GM21717 (cell line): ENCODE results near the gene NUP50.

Source experiments
- ATAC-seq: cut with Tn5 transposase; IDR thresholded peaks from one replicate; pipeline ENCODE4 v1.9.1; 2021; ENCODE audit warnings: mild to moderate bottlenecking, moderate library complexity; ENCODE audit not compliant: unreplicated experiment

The NUP50 gene

DNA sequence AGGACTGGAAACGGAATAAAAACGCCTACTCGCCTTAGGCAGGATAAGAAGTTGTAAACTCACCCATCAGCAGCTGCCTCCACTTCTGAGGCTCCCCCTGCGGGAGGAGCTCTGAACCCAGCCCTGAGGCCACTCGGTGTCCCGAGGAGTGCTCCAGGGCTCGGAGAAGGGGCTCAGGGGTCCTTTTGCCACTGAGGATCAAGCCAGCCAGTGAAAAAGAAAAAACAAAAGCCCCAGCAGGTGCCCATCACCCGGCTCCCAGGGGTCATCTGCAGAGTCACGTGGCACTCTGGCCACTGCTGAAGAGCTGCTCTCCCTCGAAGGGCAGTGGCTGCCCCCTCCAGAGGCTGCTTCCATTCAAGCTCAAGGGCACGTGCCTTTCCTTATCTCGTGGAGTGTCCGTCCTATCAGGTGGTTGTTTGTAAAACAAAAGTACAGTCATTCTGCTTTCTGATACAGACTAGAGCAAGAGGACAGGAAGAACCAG, 29.0 kb downstream of the NUP50 start:
- no peak for ATAC-seq

DNA sequence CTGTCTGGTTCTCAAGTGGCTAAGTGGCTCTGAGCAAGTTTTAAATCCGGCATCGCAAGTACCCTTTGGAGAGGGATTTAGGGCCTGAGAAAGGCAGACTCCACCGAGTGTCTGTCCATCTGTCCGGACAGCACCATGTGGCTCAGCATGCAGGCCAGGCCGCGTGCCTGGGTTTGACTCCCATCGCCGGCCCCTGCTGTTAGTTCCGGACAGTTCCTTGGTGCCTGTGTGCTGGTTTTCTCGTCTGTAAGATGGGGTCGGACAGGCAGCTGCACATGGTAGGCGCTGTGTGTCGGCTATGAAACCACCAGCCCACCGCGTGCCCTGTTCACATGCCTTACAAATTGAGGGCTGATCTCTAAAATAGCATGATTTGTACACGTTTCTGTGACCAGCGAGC, 31.0 kb downstream of the NUP50 start:
- ATAC-seq: no peak

DNA sequence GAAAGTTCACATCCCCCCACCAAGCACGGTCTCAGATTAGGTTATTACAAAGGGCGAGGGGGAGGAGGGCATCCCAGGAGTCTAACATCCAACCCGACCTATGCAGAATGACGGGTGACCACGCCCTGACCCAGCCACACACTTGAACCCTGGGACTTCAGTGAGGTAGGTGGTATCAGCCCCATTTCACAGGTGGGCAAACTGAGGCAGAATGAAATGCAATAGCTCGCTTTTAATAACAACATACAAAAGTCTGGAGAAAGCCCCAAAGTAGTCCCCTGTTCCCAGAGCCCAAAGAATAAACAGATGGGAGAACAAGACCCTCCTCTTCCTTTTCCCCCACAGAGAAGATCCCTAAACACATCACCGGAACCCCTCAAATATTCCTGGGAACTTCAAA, 31.9 kb downstream of the NUP50 start:
- ATAC-seq: no peak

DNA sequence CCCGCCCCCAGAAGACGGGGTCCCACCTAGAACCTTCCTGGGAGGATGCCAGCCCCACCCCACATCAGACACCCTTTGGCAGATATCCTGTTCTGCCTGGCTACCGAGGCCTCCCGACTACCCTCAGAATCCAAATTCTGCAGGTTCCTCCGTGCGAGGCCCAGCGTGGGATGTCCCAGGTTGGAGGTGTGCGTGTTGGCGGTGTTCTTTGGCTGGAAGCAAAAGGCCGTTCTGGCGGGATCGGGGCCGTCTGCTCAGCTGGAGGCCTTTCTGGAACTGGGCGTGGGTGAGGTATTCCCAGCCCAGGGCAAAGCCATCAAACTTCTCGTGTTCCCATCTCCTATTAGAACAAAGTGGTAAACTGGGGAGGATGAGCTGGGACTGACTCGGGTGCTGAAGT, 32.6 kb downstream of the NUP50 start:
- ATAC-seq: no peak

DNA sequence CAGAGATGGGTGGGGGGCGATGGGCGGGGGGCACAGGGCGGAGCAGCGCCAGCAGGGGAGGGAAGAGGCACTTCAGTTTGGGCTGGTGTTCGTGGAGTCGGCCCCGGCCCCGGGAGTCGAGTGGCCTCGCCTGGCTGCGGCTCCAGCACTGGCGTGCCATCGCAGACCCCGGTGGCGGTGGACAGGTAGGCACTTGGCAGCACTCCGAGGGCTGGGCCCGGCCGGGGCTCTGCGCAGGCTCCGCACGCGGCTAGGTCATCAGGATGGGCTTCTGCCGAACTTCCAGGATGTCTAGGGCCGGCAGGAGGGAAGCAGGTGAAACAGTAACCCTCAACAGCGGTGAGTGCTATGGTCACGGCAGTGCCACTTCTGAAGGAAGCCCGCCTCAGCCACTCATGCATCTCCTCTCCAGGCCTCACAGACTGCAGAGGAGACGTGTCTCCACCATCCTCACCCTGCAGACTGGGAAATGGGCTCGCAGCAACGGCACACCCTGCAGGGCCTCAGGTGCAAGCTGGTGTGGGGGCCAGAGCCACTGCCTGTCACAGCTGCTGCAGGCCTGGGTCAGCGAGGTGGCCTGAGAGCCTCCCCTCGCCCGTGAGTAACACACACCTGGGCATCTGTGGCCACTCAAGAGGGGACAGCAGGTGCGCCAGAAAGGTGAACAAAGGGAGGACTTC, 33.3 kb downstream of the NUP50 start:
- no peak for ATAC-seq

DNA sequence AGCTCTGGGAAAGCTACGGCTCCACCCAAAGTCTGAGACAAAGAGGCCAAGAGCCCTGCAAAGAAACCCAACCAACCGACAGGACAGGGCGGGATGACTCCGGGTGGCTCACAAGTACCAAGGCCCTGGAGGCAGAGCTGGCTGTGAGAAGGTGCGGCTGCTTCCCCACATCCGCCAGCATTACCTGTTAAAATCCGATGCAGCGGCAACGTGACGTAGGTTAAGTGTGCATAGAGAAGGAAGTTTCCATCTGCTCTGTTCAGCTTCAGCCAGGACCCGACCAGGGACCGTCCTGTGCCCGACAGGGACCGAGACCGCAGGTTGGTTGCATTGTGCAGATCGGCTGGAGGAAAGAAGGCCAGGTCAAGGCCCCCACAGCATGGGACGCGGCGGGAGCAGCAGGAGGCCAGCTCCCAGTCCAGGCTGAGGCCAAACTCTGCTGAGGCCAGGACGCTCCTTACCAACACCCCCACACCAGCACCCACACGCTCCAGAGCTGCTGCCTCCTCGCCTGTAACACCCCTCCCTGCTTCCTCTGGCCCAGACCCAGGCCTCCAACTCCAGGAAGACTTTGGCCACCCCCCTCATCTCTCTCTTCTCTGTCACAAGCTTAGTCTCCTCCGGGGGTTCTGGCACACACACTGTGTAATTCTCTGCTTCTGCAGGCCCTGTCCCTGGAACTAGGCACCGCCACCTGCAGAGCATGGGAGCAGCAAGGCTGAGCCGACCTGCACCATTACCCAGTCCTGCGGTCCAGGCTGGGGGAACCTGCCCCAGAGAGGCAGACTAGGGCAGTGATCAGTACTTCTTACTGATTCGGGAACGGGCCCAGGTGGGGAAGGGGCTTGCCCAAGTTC, 34.1 kb downstream of the NUP50 start:
- no peak for ATAC-seq

DNA sequence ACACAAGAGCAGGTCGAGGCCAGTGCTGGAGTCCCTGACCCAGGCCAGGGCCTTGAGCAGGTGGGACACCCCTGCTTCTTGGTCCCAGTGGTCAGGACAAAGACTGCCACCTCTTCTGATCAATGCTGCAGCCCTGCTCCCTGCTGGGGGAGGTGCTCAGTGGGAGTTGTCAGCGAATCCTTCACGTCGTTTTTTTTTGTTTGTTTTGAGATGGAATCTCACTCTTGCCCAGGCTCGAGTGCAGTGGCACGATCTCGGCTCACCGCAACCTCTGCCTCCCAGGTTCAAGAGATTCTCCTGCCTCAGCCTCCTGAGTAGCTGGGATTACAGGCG, 34.7 kb downstream of the NUP50 start:
- no peak for ATAC-seq

DNA sequence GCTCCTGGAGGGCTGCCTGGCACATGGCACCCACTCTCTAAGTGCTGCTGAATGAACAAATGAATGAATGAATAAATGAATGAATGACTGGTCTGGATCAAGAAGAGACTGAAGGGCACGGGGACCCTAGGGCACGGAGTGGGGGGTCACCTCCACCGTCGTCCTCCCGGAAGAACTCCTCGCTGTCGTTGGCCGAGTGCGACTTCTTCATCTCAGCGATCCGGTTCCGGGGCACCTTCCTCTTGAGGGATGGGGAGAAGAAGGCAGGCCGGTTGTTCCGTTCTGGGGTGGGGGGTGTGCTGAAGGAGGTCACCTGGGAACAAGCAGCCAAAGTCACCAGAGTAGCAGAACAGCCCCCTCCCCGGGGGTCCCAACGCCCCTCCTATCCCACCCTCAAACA, 36.0 kb downstream of the NUP50 start:
- ATAC-seq: no peak

DNA sequence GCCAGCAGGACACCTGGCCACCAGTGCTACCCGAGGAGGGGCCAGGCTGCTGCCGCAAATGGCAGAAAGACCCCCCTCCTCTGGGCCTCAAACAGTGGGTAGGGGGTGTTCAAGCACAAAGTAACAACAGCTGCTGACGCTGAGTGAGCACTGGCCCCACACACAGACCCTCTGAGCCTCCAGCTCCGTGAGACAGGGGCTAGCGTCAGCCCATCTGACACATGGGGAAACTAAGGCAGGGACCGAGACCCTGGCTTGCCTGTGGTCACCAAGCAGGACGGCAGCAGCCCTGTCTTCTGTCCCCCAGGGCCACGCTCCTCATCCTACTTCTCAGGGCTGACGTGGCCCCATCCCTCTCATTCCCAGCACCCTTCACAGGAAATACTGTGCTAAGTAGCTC, 36.5 kb downstream of the NUP50 start:
- no peak for ATAC-seq

DNA sequence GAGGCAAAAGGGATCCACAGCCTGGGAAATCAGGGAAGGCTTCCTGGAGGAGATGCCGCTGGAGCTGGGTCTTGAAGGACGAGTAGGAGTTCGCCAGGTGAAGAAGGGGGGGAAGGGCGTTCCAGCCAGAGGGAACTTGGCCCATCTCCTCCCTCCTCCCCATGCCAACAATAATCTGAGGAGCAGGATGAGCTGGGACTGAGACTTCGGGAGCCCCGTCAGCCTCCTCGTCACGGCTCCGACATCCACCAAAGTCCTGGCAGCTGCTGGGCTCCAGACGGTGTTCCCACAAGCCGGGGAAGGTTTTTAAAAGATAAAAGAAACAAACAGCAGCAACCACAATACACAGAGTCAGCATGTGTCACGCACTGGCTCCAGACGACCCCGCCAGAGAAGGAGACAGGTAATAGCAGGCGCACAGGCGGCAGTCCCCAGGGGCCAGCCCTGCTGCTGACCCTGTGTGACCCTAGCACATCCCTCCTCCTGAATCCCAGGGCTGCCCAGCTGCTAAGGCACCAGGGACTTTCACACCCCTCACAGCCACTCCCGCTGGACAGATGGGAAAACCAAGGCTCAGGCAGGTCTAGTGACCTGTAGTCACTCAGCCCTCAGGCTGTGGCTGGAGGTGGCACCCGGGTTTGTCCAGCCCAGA, 37.3 kb downstream of the NUP50 start:
- no peak for ATAC-seq

DNA sequence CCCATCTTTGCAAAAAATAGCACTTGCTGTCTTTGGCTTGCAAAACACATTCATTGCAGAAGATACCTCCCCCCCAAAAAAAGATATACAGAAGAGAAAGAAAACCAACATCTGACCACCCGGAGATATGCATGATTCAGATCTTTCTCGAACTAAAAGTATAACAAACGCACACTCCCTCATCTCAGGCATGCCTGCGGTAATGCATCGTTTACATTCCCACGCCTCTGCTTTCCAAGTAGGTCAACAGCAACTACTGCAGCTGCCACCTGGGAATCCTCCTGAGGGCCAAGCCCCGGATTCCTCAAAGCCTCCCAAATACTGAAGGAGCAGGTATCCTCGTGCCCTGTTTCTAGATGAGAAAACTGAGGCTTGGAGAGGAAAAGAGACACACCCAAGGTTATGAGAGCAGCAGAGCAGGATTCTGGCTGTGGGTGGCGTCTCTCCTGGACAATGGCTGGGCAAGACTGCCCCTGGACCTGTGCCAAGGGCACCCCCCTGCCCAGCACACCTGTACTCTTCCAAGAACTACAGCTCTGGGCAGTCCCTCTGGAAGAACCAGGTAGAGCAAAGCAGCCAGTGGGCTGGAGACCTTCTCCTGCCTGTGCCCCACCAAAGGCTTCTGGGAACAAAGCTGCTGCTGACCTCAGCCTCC, 38.1 kb downstream of the NUP50 start:
- ATAC-seq: no peak

DNA sequence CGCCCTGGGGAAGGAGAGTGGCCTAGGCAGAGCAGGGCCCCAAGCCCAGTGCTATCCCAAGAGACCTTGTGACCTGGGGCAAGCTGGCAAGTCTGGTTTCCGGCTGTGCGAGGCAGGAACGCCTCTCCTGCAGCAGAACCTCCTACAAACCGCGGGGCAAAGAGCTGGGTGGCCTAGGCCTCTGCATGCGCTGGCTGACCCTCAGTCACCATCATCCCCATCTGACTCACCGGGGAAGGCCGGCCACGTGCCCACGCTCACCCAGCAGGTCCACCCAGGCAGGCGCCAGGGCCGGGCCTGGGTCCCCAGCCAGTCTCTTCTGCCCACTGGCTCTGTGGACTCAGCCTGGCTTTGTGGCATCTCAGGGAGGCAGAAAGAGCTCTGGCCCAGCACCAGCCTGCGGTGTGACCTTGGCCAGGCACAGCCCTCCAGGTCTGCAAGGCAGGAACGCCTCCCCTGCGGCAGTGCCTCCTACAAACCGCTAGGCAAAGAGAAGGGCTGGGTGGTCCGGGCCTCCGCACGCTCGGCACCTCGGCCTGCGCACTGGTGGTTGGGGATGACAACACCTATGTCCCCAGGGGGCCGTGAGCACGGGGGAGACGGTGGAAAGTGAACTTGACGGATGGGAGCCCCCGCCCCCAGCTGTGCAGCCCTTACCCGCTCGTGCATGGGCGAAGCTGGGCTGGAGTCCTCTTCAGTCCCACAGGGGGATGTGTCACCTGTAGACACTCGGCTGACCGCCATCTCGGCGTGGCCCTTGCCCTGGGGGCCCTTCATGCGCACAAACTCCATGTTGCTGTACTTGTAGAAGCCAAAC, 38.8 kb downstream of the NUP50 start:
- ATAC-seq: no peak

DNA sequence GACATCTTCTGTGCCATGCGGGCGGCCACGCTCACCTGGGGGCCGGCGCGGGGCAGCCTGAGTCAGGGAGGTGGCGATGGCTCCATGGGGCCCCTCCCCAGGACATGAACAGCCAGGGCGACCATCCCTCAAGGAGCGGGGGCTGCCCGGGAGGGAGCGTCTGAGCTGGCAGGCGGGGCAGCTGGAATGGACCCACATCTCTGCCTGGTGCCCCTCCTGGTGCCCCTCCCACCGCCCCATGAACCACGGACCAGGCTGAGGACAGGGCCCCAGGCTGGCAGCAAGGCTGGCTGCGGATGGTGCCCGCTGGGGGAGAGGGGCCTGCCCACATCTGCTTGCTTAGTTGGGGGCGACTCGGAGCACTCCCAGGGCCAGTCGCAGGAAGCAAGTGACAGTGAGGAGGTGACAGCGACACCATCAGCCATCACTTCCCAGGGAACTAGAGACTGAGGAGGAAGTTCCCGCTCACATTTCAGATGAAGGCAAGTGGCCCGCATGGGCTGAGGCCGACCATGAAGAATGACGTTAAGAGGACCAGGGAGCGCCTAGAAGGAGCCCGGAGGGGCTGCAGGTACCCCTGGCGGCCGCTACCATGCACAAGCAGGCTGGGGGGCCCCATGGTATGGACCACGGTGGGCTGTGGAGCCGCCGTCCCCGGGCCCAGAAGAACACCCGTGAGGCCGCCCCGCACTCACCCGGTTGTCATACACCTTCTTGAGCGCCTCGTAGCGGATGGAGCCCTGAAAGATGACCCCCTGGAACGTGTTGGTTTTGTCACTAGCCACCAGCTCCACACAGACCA, 39.6 kb downstream of the NUP50 start:
- ATAC-seq: no peak

DNA sequence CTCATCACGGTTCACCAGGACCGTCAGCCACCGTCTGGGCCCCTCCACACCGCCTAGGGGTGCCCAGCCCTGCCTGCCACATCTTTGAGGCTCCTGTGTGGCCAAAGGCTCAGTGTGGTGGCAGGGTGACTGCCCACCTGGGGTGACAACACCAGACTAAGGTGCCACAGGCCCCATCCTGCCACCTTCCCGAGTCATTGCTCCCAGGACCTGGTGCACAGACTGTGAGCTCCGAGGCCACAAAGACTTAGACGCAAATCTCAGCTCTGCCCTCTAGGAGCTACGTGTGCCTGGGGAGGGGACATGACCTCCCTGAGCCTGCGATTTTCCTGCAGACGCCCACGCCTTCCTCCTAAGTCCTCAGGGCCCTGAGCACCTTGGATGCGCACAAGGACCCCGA, 40.5 kb downstream of the NUP50 start:
- ATAC-seq: no peak

DNA sequence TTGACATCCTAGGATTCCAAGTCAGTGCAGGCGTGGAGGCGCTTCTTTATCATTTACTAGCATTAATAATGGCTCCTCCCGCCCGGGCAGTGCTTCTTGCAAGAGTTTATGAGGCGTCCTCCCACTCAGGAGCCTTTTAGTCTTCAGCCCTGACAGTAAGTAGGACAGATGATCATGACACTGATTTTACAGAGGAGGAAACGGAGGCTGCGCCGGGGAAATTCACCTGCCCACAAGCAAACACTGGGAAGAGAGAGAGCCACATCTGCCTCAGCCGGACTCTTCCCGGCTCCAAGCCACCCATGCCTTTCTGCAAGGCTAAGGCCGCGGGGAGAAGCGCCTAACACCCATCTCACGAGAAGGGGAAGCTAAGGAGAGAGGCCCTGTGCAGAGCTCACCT, 41.1 kb downstream of the NUP50 start:
- no peak for ATAC-seq

DNA sequence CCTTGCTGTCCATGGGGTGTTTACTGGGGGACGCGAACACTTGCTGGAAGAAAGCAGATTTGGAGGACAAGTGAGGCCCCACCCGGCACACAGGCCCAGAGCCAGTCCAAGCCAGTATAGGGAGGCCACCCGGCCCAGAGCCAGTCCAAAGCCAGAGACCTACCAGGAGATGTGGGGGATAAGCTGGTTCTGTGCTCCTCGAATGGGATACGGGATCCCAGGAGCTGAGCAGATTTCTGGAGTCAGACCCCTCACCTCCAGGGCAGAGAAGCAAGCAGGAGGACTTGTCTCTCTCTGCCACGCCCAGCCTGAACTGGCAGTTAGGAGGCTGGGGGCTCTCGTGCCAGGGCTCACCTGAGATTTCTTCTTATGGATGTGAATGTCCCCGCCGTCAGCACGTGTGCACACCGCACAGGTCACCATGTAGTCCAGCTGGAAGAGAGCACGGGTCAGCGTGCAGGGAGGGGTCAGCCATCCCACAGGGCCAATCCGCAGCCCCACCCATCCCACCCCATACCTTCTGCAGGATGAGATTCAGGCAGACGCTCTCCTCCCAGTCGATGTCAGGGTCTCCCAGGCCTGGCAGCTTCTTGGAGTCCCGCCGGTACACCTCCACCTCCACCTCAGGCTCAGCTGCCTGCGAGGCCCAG, 41.7 kb downstream of the NUP50 start:
- ATAC-seq: no peak

DNA sequence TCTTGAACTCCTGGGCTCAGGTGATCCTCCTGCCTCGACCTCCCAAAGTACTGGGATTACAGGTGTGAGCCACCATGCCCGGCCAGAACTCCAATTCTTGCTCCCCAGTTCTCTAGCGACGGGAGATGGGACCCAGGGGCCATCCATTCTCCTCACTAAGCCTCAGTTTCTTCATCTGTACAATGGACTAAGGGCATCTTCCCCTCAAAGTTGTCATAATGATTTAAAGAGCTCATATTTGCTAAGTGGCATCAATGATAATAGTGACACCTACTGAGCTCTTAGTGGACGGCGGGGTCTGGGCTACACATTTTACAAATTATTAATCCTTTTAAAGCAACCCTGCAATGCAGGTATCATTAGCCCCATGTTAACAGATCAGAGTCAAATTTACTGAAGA, 42.5 kb downstream of the NUP50 start:
- ATAC-seq: no peak

DNA sequence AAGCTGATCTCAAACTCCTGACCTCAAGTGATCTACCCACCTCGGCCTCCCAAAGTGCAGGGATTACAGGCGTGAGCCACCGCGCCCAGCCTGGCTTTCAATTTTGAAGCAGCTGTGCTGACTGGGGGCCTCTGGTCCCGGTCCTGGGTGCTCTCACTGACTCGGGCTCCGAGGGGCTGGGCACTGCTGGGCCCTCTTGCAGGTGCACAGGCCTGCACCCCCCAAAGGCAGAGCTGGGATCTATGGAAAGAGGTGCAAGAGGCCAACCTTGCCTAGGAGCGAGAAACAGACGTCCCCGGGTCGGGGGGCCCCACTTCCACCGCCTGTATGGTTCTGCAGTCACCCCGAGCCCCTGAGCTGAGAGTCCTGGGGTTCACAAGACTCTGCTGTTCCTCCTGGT, 43.8 kb downstream of the NUP50 start:
- no peak for ATAC-seq

DNA sequence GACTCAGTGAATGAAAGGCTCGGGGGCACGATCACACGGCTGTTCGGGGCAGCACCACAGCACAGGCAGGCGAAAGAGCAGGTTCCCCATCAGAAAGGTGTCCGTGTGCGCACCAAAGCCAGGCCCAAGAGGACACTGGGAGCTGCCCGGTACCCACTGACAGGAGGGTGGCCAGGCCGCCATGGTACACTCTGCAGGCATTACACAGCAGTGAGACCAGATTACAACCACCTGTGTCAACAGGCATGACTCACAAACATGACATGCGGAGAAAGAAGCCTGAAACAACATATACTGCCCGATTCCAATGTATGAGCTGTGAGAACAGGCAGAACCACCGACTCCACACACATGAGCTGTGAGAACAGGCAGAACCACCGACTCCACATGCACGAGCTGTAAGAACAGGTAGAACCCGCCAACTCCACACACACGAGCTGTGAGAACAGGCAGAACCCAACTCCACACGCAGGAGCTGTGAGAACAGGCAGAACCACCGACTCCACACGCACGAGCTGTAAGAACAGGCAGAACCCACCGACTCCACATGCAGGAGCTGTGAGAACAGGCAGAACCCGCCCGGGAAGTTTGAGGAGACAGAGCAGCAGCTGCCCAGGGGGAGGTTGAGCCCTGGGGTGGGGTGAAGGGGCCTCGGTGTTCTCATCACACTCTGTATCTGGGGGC, 44.4 kb downstream of the NUP50 start:
- no peak for ATAC-seq
